HT-29 (cell line): ENCODE data around the gene TGFBR3. TPM values are rescaled to one million over a fixed set of nuclear protein-coding genes. Genes with fewer than 3 reads are reported as not detected.

ENCODE experiments used
- DNase-seq: peaks from one replicate; pipeline ENCODE4 v3.0.0-alpha.2; 2015; ENCODE audit warnings: low spot score
- total RNA-seq: library from RNA; depleted of rRNA; stranded (reverse); fragments of >200 nt; shearing (Covaris generic); gene quantifications from 2 replicates; pipeline ENCODE4 v1.2.3, GENCODE V29; 2014

TGFBR3 gene
- total RNA-seq, 1 experiment from 2014 or later: 4.3 TPM

GRCh38 chr1:91827459-91828321 lies 58.3 kb downstream of the TGFBR3 start:
- peak; percentile 90 for DNase-seq

GRCh38 chr1:91827087-91827458 lies 58.9 kb downstream of the TGFBR3 start:
- DNase-seq: peak; percentile 87

- no peak for DNase-seq
Observed at GRCh38 chr1:91826649-91827048, 59.3 kb downstream of the TGFBR3 start.

DNA sequence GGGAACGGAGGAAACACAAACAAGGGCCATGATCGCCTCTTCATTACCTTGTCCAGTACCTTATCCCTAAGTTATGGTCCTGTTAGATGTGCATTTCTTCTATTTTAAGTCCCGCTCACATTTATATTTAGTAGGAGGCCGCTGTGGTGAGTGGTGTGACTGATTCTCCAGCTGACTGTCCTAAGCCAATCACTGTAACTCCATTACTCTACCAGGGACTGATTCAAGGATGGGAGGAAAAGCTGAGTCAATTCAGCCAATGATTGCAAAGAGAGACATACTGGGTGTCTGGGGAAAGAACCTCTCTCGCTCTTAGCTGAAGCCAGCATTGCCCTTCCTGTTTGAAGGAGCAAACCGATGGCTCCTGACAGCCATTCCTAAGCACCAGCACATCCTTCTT lies 59.7 kb downstream of the TGFBR3 start:
- no peak for DNase-seq

DNA sequence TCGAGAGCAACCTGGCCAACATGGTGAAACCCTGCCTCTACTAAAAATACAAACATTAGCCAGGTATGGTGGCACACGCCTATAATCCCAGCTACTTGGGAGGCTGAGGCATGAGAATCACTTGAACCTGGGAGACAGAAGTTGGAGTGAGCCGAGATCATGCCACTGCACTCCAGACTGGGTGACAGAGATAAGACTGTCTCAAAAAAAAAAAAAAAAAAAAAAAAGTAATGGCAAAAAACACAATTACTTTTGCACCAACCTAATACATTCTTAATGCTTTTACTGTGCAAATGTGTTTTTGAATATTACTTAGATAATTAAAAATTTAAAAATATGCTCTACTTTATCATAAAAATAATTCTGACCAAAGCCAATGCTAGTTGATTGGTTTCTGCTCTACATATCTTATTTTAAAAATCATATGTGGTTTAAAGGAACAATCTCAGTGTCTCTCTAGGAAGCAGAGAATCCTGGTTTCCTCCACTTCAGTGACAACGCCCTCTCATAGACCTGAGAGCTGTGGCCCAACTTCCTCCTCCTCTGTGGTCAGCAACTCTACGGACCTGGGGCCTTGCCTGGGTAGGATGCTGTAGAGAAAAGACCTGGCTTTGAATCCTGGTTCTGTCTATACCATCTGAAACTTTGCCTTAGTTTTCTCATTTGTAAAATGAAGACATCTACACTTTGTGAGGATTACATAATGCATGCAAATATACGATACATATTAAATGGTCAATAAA lies 64.7 kb downstream of the TGFBR3 start:
- no peak for DNase-seq

DNA sequence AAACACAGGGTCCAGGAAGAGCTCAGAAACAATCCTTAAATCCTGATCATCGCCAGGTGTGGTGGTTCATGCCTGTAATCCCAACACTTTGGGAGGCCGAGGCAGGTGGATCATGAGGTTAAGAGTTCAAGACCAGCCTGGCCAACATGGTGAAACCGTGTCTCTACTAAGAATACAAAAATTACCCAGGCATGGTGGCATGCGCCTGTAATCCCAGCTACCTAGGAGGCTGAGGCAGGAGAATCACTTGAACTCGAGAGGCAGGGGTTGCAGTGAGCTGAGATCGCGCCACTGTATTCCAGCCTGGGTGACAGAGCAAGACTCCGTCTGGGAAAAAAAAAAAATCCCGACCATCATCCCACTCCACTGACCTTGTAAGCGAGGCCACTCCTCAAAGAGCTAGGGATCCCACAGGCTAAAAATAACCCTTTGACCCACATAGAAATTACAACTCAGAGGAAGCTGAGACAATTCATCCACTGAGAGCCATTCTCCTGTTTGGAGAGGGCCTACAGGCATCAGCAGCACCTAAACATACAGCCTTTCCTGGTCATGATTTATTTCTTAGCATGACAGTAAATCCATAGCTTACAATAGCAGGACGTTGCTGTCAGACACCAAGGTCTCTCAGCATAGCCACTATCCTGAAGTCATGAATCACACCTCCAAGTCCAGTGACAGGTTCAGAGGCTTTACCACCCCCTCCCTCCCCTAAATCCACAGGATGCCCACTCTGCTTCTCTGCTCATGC lies 66.7 kb downstream of the TGFBR3 start:
- DNase-seq: no peak

GRCh38 chr1:91818713-91818975 lies 67.3 kb downstream of the TGFBR3 start:
- DNase-seq: no peak

DNA sequence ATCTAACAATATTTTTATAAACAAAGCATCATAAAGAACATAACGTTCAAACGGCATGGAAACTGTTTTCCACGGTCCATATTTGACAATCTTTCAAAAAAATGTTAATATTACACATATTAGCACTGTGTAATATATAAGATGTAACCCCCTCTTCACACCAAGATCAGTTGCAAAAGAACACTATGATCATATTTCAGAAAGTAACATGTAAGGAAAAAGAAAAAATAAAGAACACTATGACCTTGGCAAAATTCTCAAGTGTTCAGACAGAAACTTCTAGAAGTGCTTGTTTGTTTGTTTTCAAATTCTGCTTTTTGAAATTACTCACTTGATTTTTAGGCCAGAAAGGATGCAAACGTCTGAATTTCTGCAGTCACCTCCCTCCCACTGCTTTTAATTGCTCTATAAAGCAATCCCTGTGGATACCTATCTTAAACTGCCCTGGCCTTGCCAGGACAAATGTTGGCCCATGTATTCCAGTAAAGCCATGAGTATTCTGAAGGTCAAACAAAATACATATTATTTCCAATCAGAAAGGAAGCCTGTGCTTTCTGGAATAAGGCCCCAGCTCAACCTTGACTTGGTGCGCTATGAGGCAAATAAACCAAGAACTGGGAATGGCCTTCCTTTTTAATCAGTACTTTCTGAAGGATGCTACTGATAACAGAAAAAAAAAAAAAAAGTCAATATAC lies 68.6 kb downstream of the TGFBR3 start:
- DNase-seq: no peak

GRCh38 chr1:91816031-91816430 lies 69.9 kb downstream of the TGFBR3 start:
- DNase-seq: no peak

DNA sequence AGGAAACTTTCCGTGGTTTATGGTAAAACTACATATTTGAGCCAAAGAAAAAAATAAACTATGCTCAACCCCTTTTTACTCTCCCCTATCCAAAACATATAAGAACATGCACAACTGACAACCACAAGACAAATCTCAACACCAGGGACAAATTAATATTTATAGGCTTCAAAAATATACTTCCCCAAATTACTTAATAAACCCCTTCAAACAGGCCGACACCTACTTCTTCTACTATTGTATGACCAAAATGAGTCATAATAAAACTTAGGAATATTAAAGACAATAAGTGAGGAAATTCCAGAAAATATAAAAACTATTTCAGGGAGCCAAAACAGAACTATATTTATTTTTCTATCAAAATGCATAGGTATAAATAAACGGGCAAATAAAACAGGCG lies 71.5 kb downstream of the TGFBR3 start:
- no peak for DNase-seq

GRCh38 chr1:91813813-91814212 lies 72.1 kb downstream of the TGFBR3 start:
- no peak for DNase-seq

DNA sequence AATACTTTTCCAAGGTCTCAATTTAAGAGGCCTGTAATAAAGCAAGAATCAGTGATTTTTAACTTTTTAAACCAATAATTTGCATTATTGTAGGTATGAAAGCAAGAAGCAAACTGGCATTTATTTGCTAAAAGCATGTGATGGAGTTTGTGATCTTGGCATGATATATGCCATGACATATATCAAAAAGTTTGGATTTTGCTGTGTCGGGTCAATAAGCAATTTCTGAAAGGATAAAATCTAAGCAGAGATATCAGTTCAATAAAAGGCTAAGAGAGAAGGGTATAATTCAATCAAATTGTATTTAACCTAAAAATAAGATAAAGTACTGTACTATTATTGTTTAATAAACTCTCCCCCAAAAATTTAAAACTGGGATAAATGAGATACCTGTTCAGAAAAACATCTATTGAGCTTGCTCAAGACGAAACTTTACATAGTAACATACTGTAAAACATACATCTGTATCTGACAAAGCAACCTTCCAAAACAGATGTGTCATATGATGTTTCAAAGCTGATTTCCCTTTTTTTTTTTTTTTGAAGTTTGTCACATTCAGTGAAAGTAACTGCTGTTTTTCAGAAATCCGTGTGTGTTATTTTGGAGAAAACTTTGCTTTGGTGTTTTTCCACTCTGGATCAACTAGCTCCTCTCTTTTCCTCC lies 74.5 kb downstream of the TGFBR3 start:
- no peak for DNase-seq

DNA sequence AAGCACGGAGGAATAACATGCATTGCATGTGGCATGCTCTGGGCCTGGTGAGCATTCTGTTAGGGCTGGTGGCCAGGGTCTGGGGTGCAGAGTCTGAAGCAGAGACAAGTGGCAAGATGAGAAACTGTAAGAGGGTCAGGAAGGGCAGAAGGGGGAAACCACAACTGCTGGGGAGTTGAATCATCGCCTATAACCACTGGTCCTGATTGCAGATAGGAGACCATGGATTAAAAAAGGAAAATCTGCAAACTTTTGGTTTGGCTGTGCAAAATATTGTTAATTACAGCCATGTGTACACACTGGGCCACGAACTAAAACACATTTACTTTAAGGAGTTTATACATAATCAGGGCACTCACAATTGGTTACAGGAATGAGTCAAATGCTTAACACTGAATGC lies 76.6 kb downstream of the TGFBR3 start:
- no peak for DNase-seq

DNA sequence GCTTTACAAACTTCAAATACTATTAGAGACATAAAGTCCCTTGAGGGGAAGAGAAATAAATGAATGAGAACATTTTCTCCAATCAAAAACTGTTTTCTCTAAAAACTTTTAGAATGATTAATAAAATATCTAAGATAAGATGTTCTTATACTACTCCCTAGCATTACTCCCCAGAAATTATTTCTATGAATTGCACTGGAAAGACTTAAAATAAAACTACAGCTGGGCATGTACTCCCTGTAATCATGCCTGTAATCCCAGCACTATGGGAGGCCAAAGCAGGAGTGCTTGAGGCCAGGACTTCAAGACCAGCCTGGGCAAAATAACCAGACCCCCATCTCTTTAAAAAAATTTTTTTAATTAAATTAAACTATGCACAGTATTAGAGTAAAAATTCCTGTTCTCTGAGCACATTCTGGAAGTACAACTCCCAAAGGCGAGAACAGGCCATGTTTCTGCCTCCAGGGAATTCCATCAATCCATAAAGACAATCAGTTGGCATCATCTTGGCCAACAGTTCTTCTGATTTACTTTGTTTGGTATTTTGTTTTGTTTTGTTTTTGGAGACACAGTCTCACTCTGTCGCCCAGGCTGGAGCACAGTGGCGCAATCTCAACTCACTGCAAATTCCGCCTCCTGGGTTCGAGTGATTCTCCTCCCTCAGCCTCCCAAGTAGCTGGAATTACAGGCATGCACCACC lies 77.9 kb downstream of the TGFBR3 start:
- no peak for DNase-seq

DNA sequence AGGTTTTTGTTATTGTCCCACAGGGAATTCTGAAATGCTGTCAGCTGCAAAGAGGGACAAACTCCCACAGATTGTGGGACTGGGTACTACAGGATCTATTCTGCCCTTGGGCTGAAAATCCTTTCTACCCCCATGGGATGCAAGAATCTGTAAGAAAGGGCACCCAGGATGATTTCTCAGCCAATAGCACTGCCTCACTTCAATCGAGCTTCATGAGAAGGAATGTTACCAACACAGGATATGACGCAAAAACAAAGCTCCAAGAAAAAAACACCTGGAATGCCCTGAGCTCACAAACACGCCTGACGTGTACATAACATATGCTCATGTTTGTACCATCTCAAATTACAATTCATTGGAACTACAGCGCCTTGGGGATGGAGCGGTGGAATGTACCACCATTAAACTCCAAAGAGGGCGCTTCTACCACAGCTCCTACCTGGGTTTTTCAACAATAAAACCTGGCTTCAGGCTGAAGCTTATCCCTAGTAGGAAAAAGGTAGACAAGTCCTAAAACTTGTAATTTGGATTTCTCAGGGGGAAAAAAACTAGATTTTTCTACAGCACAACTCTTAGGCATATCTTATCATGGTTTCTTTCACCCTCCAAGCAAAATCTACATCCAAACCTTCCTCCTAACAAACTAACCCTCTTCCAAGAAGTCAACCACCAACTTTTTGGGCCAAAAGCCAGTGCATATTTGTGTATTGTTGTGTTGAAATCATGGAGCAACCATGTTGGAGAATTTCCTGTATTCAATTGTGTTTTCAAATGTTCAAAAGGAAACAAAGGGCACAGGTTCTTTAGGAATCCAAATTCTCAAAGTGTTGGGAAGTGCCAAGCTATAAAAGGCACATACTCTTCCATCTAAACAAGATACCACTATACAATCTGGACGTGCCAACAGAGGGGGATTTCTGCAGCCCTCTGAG lies 78.9 kb downstream of the TGFBR3 start:
- no peak for DNase-seq

GRCh38 chr1:91806181-91806768 lies 79.7 kb downstream of the TGFBR3 start:
- DNase-seq: no peak

GRCh38 chr1:91805311-91805801 lies 80.6 kb downstream of the TGFBR3 start:
- DNase-seq: no peak

DNA sequence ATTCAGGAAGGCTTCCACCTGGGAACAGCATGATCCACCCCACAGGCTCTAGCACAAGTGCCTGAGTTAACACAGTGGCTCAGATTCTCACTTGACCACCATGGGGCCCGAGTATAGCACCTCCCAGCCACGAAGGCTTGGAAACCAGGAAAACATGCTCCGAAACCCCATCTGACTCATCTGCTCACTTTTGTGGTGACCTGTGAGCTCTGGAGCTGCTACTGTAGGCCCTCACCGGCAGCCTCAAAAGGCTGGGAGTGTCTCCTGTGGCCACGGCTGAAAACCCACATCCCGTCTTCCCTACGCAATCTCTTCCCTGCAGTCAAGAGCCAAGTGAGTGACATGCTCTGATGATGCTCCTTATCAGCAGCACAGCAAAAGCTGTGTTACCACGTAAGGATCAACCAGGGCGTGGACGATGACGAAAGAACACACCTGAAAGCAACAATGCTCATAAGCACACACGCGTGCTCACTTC lies 81.4 kb downstream of the TGFBR3 start:
- no peak for DNase-seq
